Fibroblast of lung (primary cell): ENCODE results near the gene ACSS1.

Experiments
- EZH2 ChIP-seq: IDR thresholded peaks from 2 replicates; pipeline ENCODE4 v1.5.1; 2012; ENCODE audit warnings: low read length, control low read depth, mild to moderate bottlenecking; ENCODE audit errors: missing control alignments
- TF ChIP-seq, protein P1 (sequence below), 2 donors: IDR thresholded peaks in 1 of 2; conservative IDR thresholded peaks in 1 of 2; 1 replicate in 1 of 2; 2 replicates in 1 of 2; pipeline ENCODE4 v1.5.1; 2011 to 2012; ENCODE audit warnings: low read length in 2 of 2, control low read depth in 1 of 2, inconsistent platforms in 1 of 2, low read depth in 1 of 2, mild to moderate bottlenecking in 1 of 2

DNA sequence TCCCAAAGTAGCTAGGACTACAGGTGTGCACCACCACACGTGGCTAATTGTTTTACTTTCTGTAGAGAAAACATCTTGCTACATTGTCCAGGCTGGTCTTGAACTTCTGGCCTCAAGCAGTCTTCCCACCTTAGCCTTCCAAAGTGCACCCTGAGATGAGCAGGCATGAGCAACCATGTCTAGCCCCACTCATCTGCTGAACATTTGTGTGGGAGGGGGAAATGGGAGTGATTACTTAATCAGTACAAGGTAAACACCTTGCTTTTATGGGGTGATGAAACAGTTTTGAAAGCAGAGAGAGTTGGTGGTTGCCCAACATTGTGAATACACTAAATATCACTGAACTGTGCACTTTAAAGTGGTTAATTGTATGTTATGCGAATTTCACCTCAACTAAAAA is 70.7 kb downstream of the ACSS1 start:
- TF ChIP-seq, protein P1, sequence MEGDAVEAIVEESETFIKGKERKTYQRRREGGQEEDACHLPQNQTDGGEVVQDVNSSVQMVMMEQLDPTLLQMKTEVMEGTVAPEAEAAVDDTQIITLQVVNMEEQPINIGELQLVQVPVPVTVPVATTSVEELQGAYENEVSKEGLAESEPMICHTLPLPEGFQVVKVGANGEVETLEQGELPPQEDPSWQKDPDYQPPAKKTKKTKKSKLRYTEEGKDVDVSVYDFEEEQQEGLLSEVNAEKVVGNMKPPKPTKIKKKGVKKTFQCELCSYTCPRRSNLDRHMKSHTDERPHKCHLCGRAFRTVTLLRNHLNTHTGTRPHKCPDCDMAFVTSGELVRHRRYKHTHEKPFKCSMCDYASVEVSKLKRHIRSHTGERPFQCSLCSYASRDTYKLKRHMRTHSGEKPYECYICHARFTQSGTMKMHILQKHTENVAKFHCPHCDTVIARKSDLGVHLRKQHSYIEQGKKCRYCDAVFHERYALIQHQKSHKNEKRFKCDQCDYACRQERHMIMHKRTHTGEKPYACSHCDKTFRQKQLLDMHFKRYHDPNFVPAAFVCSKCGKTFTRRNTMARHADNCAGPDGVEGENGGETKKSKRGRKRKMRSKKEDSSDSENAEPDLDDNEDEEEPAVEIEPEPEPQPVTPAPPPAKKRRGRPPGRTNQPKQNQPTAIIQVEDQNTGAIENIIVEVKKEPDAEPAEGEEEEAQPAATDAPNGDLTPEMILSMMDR (conservative IDR thresholded peaks at IDR 0.05 in 1 of 2, IDR thresholded peaks at IDR 0.05 in 1 of 2; ENCODE audit: low read depth in 1 of 2, low read length in 2 of 2) = no peak
- TF ChIP-seq EZH2 = no peak
